ENCODE results near the gene DOCK3. TPM values are rescaled to one million over a fixed set of nuclear protein-coding genes. Genes with fewer than 3 reads are reported as not detected.
"Not testable (repeated sequence)": the region's sequence is repeated elsewhere in the genome, so short reads cannot be mapped to it uniquely, and the experiment has no call there.

The DOCK3 gene
- polyA plus RNA-seq, 1 donor, result 2.1 TPM

DNA sequence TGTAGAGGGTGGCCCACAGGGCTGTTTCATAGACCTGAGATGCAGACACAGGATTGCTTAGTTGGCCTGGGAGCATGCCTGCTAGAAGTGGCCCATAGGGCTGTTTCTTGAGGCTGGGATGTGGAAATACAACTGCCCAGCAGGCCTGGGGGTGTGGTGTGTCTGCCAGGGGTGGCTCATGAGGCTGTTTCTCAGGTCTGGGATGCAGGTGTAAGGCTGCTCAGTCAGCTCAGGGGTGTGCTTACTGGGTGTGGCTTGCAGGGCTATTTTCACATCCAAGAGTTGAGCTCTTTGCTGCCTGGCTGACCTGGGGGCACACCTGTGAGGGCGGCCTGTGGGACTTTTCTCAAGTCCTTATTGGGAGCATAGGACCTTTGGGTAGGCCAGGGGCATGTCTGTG lies 131.3 kb downstream of the DOCK3 start:
- no peak for DNase-seq

DNA sequence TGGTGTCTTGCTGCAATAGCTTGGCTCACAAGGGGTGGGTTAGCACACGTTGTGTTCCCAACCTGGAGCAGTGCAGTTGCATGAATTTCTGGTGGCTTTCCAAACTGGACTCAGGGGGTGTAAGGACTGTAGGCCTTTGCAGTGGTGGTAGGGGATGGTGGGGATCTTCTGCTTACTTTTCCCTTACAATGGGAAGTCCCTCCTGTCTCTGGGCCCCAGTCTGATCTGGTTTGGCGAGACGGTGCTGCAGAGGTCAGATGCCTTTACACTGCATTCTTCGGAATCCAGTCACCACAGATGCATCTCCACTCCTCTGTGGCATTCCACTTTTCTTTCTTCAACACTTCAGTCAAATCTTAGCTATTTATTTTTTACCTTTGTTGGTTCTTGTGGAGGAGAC lies 132.1 kb downstream of the DOCK3 start:
- DNase-seq, result no peak

DNA sequence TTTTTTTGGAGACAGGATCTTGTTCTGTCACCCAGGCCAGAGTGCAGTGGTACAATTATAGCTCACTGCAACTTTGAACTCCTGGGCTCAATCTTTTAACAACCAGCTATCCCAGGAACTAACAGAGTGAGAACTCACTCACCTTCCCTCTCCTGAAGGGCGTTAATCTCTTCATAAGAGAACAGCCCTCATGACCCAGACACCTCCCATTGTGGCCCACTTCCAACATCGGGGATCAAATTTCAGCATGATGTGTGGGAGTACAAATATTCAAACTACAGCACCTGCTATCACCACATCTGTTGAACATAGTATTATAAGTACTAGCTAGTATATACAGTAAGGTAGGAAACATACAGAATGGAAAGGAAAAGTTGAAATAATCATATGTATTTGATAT lies 132.5 kb downstream of the DOCK3 start:
- DNase-seq, result peak; percentile 8

DNA sequence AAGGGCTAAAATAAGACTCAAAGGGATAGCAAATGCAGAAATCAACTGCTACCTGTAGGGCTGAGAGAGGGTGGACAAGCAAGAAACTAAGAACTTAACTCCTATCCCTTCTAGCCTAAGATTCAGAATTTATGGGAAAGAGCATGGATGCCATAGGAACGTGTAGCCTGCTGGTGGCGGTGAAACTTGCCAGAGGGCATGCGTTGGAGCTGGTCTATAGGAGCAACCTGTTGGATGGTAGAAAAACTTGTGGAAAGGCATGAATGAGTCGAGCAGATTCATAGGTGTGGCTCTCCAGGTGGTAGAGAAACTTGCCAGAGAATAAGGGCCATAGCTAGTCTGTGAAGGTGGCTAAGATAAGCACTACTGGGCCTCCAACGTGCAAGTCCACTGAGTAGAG lies 137.2 kb downstream of the DOCK3 start:
- no peak for DNase-seq

DNA sequence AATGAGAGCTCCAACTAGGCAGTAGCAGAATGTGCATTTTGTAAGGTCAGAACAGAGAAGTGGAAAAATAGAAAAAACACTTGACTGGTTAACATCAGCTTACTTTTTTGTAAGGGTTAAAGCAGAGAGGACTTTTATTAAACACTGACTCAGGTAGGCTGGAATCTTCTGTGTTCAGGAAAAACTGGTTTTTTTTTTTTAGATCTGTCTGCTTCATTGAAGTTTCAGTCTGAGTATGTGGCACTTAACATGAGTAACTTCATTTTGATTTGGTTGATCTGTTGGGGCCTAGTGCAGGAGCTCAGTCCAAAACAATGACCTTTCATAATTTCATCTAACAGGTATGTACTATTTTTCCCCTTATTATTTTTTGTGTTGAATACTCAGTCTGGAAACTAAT lies 141.1 kb downstream of the DOCK3 start:
- DNase-seq, result peak; percentile 2

DNA sequence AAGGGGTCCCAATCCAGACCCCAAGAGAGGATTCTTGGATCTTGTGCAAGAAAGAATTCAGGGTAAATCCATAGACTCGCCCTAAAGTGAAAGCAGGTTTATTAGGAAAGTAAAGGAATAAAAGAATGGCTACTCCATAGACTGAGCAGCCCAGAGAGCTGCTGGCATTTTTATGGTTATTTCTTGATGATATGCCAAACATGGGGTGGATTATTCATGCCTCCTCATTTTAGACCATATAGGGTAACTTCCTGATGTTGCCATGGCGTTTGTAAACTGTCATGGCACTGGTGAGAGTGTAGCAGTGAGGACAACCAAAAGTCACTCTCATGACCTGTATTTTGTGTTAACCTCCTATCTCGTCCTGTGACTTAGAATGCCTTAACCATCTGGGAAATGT lies 142.2 kb downstream of the DOCK3 start:
- no peak for DNase-seq

DNA sequence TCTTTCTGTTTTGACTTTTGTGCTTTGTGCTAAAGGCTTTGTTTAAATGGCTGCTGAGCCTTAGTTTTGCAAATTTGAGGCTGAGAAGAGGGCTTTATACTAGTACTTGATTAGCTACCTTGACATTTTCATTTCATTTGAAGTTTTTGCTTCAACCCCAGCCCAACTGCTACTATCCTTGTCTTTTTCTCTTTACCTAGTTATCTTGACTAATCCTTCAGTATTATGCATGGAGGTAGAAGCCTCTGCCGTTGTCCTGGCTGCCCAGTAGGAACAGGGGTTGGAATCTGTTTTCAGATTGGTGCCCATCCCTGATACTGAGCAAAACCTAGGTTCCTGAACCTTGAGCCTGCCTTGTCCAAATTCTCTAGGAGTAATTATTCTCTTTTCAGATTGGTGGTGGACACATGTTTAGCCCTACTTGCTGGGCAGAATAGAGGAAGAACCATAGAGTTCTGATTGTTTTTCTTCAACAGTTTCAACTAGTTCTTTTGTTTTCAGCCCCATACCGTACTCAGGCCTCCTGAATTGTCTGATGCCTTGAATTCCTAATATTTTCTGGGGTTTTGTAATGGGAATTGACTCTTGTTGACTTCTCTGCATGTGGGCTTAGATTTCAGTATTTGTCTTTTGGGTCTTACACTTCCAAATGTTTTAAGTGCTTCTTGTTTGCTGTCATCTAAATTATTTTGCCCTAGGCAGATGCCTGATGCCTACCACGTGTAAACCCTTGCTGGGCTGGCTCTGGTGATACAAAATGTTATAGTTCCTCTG lies 143.2 kb downstream of the DOCK3 start:
- DNase-seq, result no peak

DNA sequence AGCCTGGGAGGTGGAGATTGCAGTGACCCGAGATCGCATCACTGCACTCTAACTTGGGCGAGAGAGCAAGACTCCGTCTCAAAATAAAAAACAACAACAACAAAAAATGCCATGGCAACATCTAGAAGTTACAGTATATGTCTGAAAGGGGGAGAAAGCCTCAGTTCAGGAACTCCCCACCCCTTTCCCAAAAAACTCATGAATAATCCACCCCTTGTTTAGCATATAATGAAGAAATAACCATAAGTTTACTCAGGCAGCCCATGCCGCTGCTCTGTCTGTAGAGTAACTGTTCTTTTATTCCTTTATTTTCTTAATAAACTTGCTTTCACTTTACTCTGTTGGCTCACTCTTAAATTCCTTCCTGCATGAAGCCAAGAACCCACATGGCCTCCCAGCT lies 145.2 kb downstream of the DOCK3 start:
- DNase-seq, result no peak

DNA sequence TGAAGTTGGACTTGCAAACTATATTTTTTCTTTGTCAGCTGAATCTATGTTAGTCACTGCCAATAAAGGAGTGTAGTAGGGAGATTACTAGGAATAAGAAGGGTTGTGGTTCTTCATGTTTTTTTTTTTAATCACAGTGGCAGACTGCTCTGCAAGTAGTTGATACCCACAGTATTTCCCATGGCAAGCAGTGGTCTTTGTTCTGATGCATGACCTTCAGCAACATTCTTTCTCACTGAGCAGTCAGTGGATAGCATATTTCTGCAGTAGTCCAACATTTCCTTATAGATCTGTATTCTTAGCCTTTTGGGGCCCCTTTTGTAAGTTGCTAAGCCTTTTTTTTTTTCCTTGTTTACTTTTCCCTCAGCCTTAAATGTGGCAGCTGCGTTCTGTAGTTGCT lies 151.1 kb downstream of the DOCK3 start:
- no peak for DNase-seq

DNA sequence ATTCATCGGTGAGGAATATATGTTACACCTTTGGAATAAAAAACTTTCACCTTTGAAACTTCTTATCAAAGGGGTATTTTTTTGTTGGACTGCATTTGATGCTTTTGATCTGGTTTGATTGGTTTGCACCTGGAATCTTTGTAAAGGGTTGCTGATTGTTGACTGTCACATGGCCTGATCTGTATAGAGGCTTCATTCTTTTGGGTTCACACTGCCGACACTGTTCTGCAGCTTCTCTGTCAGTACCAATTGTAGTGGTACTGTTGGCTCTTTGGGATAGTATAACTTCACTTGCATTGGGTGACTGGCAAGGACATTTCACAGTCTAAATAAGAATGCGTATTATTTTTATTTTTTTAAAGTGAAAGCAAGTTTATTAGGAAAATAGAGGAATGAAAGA lies 155.7 kb downstream of the DOCK3 start:
- DNase-seq, result no peak

DNA sequence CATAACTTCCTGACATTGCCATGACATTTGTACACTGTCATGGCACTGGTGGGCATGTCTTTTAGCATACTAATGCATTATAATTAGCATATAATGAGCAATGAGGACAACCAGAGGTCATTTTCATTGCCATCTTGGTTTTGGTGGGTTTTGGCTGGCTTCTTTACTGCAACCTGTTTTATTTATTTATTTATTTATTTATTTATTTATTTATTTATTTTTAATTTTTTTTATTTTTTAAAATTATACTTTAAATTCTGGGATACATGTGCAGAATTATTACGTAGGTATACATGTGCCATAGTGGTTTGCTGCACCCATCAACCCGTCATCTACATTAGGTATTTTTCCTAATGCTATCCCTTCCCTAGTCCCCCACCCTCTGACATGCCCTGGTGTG lies 156.3 kb downstream of the DOCK3 start:
- not testable (repeated sequence) for DNase-seq

DNA sequence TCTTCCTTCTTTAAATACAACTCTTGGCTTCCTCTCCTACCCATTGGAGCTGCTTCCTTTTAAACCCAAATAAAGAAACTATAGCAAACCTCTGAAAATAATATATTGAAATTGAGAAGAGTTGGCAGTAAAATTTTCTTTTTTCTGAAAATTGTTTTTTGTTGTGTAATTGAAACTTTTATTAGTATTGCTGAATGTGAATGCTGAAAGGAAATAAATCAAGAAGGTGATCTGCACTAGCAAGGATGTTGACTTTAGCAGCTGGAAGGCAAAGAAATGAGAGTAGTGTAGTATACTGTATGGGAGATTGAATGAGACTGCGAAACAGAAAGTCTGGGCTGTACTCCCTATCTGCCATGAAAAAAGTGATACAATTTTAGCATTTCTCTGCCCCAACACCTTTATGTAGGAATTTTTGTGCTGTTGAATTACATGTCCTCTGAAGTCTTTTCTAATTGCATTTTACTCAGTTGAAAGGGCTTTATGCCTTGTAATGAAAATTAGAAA lies 166.3 kb downstream of the DOCK3 start:
- no peak for DNase-seq

DNA sequence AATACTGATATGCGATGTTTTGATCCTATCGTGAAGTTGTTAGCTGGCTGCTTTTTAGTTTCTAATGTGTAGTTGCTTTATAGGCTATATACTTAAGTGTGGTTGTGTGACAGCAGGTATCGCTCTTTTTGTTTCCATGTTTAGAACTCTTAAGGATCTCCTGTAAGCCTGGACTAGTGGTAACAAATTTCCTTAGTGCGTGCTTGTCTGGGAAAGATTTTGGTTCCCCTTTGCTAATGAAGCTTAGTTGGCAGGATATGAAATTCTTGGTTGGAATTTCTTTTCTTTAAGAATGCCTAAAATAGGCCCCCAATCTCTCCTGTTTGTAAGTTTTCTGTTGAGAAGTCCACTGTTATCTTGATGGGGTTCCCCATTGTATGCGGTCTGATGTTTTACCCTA lies 173.6 kb downstream of the DOCK3 start:
- DNase-seq, result no peak

DNA sequence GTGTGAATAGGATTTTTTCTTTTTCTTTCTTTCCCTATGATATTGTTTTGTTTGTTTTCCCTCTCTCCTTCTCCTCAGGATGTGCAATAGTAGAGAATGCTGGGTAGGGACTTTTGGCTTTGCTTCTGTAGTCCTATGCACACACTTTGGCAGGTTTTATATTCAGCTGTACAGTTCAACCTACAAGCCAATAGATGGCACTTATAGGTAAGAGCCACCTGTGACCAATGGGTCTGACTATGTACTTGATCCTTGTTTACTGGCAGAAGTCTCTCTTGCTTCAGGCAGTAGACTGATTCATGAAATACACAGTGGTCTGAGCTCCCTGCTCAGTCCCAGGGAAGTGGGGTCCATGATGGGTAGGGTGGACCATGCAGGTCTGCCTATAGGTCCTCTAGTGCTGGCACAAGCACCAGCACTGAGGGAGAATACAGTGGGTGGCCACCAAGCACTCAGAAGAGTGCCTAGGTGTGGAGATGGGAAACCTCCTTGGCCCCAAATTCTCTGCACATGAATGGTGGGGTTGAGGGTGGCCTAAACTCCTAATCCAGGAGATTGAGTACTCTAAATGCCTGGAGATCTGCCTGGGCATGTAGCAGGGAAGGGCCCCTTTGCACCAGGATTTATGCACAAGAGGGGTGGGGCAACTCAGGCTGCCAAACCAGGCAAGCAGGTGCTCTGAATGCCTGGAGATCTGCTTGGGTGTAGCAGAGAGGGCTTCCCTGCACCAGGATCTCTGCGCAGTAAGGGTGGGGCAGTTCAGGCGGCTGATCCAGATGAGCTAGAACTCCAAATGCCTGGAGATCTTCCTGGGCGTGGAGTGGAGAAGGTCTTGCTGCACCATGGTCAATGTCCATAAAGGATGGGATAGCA lies 176.1 kb downstream of the DOCK3 start:
- no peak for DNase-seq

DNA sequence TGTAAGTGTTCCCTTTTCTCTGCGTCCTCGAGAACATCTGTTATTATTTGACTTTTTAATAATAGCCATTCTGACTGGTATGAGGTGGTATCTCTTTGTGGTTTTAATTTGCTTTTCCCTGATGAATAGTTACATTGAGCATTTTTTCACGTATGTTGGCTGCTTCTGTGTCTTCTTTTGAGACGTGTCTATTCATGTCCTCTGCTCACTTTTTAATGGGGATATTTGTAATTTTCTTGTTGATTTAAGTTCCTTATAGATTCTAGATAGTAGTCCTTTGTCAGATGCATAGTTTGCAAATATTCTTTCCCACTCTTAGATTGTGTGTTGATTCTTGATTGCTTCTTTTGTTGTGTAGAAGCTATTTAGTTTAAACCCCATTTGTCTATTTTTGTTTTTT lies 179.2 kb downstream of the DOCK3 start:
- DNase-seq, result no peak

DNA sequence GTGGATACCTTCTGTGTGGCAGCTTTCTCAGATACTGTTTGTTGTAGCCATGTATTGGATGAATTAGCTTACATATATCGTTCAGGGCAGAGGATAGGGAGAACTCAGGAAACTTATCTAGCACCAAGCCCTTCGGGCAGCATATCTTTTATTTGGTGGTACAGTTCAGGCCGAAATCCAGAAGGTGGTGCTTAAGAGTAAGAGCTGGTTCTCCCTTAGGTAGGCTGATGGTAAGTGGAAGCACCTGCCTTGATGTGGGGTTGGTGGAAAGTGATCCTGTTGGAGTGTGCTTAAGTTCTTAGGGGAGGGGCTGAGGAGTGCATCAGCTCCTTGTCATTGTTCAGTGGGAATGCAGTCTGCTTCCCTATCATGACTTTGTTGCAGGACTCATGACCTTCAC lies 187.5 kb downstream of the DOCK3 start:
- no peak for DNase-seq

DNA sequence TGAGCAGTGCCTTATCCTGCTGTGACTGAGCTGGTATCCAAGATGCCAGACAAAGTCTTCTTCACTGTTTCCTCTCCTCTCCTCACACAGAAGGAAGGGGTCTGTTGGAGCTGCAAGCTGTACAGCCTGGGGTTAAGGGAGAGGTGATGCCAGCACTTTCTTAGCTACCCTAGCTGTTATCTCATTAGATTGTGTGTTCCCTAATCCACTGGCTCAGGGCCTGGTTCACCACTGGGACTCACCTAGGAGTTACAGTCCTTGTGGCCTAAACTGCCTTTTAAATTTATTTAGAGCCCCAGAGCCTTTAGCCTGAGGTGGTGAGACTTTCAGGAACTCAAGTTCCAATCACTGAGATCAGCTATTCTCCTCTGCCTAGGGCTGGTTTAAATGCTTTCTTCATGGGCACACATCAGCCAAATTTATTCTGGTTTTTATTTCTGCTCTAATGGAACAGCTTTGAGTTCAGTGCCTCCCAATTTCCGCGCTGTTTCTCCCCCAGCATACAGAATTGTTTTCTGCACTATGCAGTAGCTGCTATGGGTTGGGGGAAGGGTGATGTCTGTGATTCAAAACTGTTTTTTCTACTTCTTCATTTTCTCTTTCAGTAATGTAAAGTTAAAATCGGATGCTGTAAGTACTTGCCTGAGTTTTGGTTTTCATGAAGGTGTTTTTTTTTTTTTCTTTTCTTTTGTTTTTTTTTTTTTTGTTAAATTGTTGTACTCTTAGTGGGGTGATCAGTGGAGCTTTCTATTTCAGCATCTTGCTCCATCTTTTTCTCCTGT lies 198.8 kb downstream of the DOCK3 start:
- no peak for DNase-seq

DNA sequence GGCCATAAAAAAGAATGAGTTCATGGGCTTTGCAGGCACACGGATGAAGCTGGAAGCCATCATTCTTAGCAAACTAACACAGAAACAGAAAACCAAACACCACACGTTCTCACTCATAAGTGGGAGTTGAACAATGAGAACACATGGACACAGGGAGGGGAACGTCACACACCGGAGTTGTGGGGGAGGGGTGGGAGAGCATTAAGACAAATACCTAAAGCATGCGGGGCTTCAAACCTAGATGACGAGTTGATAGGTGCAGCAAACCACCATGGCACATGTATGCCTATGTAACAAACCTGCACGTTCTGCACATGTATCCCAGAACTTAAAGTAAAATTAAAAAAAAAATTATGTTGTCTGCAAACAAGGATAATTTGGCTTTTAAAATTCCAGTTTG lies 200.1 kb downstream of the DOCK3 start:
- not testable (repeated sequence) for DNase-seq

DNA sequence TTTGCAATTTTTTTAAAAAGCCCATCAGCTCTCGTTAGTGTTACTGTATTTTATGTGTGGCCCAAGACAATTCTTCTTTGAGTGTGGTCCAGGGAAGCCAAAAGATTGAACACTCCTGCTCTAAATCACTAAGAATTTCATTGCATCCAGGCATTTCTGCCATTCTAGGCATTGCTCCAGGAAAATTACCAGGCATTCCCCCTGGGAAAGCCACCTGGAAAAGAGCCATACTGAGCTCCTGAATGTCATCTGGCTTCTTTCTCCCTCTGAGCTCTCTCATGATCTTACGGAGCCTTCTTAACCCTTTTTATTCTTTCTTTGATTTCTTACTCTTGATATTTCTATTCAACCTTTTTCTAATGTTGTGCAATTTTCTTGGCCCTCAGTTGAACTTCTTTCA lies 202.2 kb downstream of the DOCK3 start:
- DNase-seq, result no peak

DNA sequence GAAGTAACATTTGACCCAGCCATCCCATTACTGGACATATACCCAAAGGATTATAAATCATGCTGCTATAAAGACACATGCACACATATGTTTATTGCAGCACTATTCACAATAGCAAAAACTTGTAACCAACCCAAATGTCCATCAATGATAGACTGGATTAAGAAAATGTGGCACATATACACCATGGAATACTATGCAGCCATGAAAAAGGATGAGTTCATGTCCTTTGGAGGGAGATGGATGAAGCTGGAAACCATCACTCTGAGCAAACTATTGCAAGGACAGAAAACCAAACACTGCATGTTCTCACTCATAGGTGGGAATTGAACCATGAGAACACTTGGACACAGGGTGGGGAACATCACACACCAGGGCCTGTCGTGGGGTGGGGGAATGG lies 208.0 kb downstream of the DOCK3 start:
- DNase-seq, result not testable (repeated sequence)

DNA sequence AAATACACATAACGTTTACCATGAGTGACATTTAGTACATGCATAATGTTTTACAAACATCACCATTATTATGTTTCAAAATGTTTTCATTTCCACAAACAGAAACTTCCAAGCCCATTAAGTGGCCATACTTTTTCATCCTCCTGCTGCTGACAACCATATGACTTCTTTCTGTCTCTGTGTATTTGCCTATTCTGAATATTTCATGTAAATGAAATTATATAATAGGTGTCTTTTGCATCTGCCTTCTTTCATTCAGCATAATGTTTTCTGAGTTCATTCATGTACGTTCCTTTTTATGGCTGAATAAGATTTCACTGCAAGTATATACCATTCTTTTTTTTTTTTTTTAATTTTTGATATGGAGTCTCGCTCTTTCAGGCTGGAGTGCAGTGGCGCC lies 209.0 kb downstream of the DOCK3 start:
- no peak for DNase-seq

DNA sequence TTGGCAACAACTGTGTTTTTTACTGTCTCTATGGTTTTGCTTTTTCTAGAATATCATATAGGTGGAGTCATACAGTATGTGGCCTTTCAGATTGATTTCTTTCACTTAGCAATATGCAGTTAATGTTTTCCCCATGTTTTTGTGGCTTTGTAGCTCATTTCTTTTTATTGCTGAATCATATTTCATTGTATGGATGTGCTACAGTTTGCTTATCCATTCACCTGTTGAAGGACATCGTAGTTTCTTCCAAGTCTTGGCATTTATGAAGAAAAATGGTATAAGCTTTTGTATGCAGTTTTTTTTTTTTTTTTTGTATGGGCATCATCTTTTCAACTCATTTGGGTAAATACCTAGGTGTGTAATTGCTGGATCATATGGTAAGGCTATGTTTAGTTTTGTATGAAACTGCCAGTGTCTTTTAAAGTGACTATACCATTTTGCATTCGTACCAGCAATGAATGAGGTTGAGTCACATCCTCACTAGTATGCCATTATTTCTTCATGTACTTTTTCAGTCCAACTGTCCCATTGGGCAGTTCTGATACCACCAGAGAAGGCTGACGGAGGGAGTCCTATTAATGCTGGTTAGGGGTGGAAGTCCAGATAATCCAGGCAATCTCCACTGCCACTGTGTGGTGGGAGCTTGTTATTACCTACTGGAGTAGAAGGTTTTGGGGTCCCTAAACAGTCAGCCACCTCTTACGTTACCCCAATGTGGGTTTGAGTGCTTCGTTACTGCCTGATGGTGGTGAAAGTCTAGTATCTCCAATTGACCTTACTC lies 210.5 kb downstream of the DOCK3 start:
- DNase-seq, result no peak

All from left kidney (tissue), 2 donors.